GM12878 (cell line): ENCODE results near the gene KIRREL3. TPM values are rescaled to one million over a fixed set of nuclear protein-coding genes. Genes with fewer than 3 reads are reported as not detected.

ENCODE experiments used
- ATF3 ChIP-seq: IDR thresholded peaks from 2 replicates; pipeline ENCODE4 v1.6.1; 2011; ENCODE audit warnings: low read depth, mild to moderate bottlenecking, low read length, moderate library complexity, borderline replicate concordance; ENCODE audit errors: extremely low read depth
- CUX1 ChIP-seq: IDR thresholded peaks from 2 replicates; pipeline ENCODE4 v1.6.1; 2012; ENCODE audit warnings: improper control_type of control experiment, low read depth, low read length; ENCODE audit not compliant: insufficient replicate concordance
- E2F4 ChIP-seq: IDR thresholded peaks from 2 replicates; pipeline ENCODE4 v1.6.1; 2012; ENCODE audit warnings: low read depth, low read length, improper control_type of control experiment
- IRF3 ChIP-seq: fragments of 450-650 bp; IDR thresholded peaks from 2 replicates; pipeline ENCODE4 v1.6.1; 2014; ENCODE audit warnings: mild to moderate bottlenecking
- KDM1A ChIP-seq: fragments of 200-600 bp; sonication (generic); IDR thresholded peaks from 2 replicates; pipeline ENCODE4 v1.6.1; 2016; ENCODE audit warnings: borderline replicate concordance
- NKRF ChIP-seq: fragments of 450-650 bp; conservative IDR thresholded peaks from 2 replicates; pipeline ENCODE4 v1.6.1; 2017; ENCODE audit warnings: mild to moderate bottlenecking, moderate library complexity
- PRDM15 ChIP-seq: fragments of 450-650 bp; formaldehyde crosslinking; IDR thresholded peaks from 2 replicates; pipeline ENCODE4 v1.4.0; 2020; ENCODE audit warnings: mild to moderate bottlenecking, moderate library complexity
- polyA plus RNA-seq, 11 experiments: library from polyadenylated mRNA; depleted of rRNA in 4 of 11; unstranded in 6 of 11; stranded (reverse) in 5 of 11; fragments of >200 nt; fragmentation: Nextera tagmentation in 4 of 11; fragmentation: Illumina TruSeq in 1 of 11; extraction: Ambion mirVana in 4 of 11; extraction: Trizol in 1 of 11; gene quantifications; 1 replicate in 1 of 11; 2 replicates in 10 of 11; pipeline versions ENCODE4 v1.2.1 to v1.2.3, GENCODE V29; 2011 to 2016; ENCODE audit warnings: inconsistent platforms in 2 of 11, missing spikeins in 2 of 11, low read depth in 1 of 11
- total RNA-seq, 4 experiments: library from RNA; depleted of rRNA in 3 of 4; stranded (reverse); fragments of >200 nt in 3 of 4; fragmentation: Illumina TruSeq in 1 of 4; extraction: Trizol in 1 of 4; gene quantifications; 2 replicates each; pipeline versions ENCODE4 v1.2.1 to v1.2.3, GENCODE V29; 2013 to 2021

KIRREL3 gene
- total and polyA plus RNA-seq, 10 of the 15 experiments (the other 5 are each of a cell fraction or from before 2014, with no cell fraction given), result under 0.01 TPM; not detected in 9

- TF ChIP-seq CUX1 (no peak), KDM1A (no peak), ATF3 (no peak), PRDM15 (no peak), NKRF (no peak), IRF3 (no peak), E2F4 (no peak)
Measured at GRCh38 chr11:126740846-126741245, 259.7 kb downstream of the KIRREL3 start (continued).
